Omental fat pad (tissue), 4 donors: ENCODE data around the gene SYAP1. TPM values are rescaled to one million over a fixed set of nuclear protein-coding genes. Genes with fewer than 3 reads are reported as not detected.

Source experiments
- ATAC-seq: fragments of 150-250 bp; one replicate; pipeline ENCODE4 v1.9.1; 2016; ENCODE audit warnings: mild to moderate bottlenecking, moderate library complexity; ENCODE audit not compliant: low FRiP score
- DNase-seq: peaks from one replicate; pipeline ENCODE4 v3.0.0-alpha.2; 2019; ENCODE audit warnings: low spot score
- CTCF ChIP-seq, 3 donors: fragments of 450-650 bp; IDR thresholded peaks; one replicate each; pipeline ENCODE4 v1.5.1; 2016 to 2017; ENCODE audit warnings: antibody characterized with exemption in 3 of 3, mild to moderate bottlenecking in 3 of 3, moderate library complexity in 2 of 3
- total RNA-seq, 4 donors: library from RNA; depleted of rRNA; stranded (reverse); fragments of >200 nt; gene quantifications; one replicate each; pipeline ENCODE4 v1.1.0, GENCODE V29; 2016

The SYAP1 gene
- total RNA-seq, 4 donors from 2014 or later = 15.0 to 33.5 (median 25.1) TPM

- TF ChIP-seq CTCF (IDR thresholded peaks at IDR 0.05) = no peak
- DNase-seq = no peak
Measured at GRCh38 chrX:16788477-16788876, 69.1 kb downstream of the SYAP1 start.

GRCh38 chrX:16796298-16796697, 76.9 kb downstream of the SYAP1 start:
- TF ChIP-seq CTCF (IDR thresholded peaks at IDR 0.05) = no peak
- no peak for ATAC-seq
- no peak for DNase-seq

More at GRCh38 chrX:16788477-16788876, 69.1 kb downstream of the SYAP1 start:
- no peak for ATAC-seq

GRCh38 chrX:16797358-16797757, 77.9 kb downstream of the SYAP1 start:
- ATAC-seq (no peak), DNase-seq (no peak)
- no peak for TF ChIP-seq CTCF (IDR thresholded peaks at IDR 0.05)

GRCh38 chrX:16797841-16798240, 78.4 kb downstream of the SYAP1 start:
- ATAC-seq = no peak
- DNase-seq = no peak
- TF ChIP-seq CTCF (IDR thresholded peaks at IDR 0.05) = no peak

GRCh38 chrX:16804923-16805464, 85.6 kb downstream of the SYAP1 start:
- ATAC-seq (no peak), DNase-seq (no peak)
- no peak for TF ChIP-seq CTCF (IDR thresholded peaks at IDR 0.05)

GRCh38 chrX:16807548-16807947, 88.1 kb downstream of the SYAP1 start:
- ATAC-seq (no peak), DNase-seq (no peak)
- no peak for TF ChIP-seq CTCF (IDR thresholded peaks at IDR 0.05)

GRCh38 chrX:16807976-16808542, 88.6 kb downstream of the SYAP1 start:
- TF ChIP-seq CTCF (IDR thresholded peaks at IDR 0.05) = no peak
- ATAC-seq = peak; percentile 85

More at GRCh38 chrX:16807976-16808542, 88.6 kb downstream of the SYAP1 start:
- no peak for DNase-seq
